Endometrium (tissue), 2 donors: ENCODE results near the gene FBLN2.

Experiments used
- FAIRE-seq: peaks from 2 replicates; lab custom pipeline; 2012; peaks lifted over from hg19 to GRCh38; lab: Jason Lieb, UNC
- donor health status: control.
- donor health status: control.

The FBLN2 gene

GRCh38 chr3:13567684-13568514, 19.0 kb downstream of the FBLN2 start:
- no peak for FAIRE-seq

GRCh38 chr3:13568515-13569028, 19.6 kb downstream of the FBLN2 start:
- FAIRE-seq: no peak

GRCh38 chr3:13569201-13569600, 20.3 kb downstream of the FBLN2 start:
- FAIRE-seq: no peak

GRCh38 chr3:13569641-13570390, 20.9 kb downstream of the FBLN2 start:
- FAIRE-seq: no peak

- no peak for FAIRE-seq
Measured at GRCh38 chr3:13570391-13571194, 21.7 kb downstream of the FBLN2 start.

- FAIRE-seq: no peak
Measured at GRCh38 chr3:13571264-13571663, 22.3 kb downstream of the FBLN2 start.

GRCh38 chr3:13571831-13572750, 23.2 kb downstream of the FBLN2 start:
- FAIRE-seq: no peak

GRCh38 chr3:13572926-13573623, 24.1 kb downstream of the FBLN2 start:
- FAIRE-seq: no peak

- no peak for FAIRE-seq
Measured at GRCh38 chr3:13574083-13574797, 25.3 kb downstream of the FBLN2 start.

GRCh38 chr3:13574798-13575451, 26.0 kb downstream of the FBLN2 start:
- FAIRE-seq: no peak

GRCh38 chr3:13575459-13576061, 26.6 kb downstream of the FBLN2 start:
- no peak for FAIRE-seq

- FAIRE-seq: no peak
Measured at GRCh38 chr3:13577181-13578121, 28.5 kb downstream of the FBLN2 start.

GRCh38 chr3:13578251-13578650, 29.3 kb downstream of the FBLN2 start:
- no peak for FAIRE-seq

GRCh38 chr3:13579063-13579462, 30.1 kb downstream of the FBLN2 start:
- no peak for FAIRE-seq

GRCh38 chr3:13580256-13581023, 31.5 kb downstream of the FBLN2 start:
- FAIRE-seq: no peak

- FAIRE-seq: no peak
Measured at GRCh38 chr3:13581485-13582365, 32.8 kb downstream of the FBLN2 start.
